ENCODE results near the gene RASA2. TPM values are rescaled to one million over a fixed set of nuclear protein-coding genes. Genes with fewer than 3 reads are reported as not detected.

Gene RASA2
- total RNA-seq, 6 experiments from 2014 or later = 12.6 to 17.7 (median 14.5) TPM

DNA sequence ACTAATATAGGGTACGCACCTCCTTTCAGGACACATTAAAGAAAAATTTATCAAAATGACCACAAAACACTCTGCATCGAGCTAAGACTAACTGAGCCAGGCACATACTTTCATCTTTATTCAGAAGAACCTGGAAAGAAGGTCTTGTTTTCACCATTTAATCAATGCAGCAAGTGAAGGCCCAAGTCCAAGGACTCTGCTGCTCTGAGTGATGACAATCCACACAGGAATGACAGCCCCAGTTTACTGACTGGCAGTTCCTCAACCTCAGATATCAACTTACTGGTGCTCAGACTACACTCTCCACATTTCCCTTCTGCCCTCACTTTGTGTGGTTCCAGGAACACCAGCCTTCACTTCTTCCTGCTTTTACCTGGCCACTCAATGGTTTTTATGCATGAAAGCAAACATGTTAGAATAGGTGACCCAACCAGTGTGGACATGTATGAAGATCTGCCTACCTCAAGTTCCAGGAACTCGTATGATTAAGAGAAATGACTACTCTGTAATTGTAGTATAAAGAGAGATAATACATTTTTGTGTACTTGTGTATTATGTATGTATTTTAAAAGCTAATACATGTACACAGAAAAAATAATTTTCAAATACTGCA is 29.1 kb upstream of the RASA2 start:
- Mint-ChIP-seq H3K36me3 (ENCODE audit: low read depth) (peaks cover 4% of the 10 kb centered on the region; the same call in 1 of the 2 replicates), H3K27ac (peak overlapping the region; percentile 97), H3K4me3 (peak overlapping the region; percentile 87), H3K4me1 (ENCODE audit: low read depth) (peaks cover 66% of the 10 kb centered on the region), H3K27me3 (ENCODE audit: insufficient read depth) (peaks cover 4% of the 10 kb centered on the region), H3K9me3 (no peaks in the 10 kb centered on the region)
- TF ChIP-seq, protein P1, sequence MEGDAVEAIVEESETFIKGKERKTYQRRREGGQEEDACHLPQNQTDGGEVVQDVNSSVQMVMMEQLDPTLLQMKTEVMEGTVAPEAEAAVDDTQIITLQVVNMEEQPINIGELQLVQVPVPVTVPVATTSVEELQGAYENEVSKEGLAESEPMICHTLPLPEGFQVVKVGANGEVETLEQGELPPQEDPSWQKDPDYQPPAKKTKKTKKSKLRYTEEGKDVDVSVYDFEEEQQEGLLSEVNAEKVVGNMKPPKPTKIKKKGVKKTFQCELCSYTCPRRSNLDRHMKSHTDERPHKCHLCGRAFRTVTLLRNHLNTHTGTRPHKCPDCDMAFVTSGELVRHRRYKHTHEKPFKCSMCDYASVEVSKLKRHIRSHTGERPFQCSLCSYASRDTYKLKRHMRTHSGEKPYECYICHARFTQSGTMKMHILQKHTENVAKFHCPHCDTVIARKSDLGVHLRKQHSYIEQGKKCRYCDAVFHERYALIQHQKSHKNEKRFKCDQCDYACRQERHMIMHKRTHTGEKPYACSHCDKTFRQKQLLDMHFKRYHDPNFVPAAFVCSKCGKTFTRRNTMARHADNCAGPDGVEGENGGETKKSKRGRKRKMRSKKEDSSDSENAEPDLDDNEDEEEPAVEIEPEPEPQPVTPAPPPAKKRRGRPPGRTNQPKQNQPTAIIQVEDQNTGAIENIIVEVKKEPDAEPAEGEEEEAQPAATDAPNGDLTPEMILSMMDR (IDR thresholded peaks at IDR 0.05) = no peak
- DNase-seq = peak; percentile 37

DNA sequence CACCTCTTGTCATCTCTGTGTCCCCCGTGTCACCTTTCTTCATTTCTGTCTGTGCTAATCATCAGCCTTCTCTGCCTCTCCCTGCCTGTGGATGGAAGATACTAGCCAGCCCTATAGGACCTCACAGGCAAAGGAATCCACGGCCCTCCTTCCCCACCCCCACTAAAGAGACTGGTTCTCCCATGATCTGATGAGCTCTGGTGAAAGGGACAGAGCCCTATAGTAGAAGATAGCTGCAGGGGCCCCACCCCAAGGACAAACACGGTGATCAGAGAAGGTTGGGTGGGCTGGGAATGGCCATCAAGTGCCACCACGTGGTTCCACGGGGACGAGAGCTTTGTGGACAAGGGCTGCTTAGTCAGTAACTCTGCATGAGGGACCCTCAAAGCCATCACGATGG is 27.8 kb upstream of the RASA2 start:
- Mint-ChIP-seq H3K27me3 (ENCODE audit: insufficient read depth) (peaks cover 4% of the 10 kb centered on the region), H3K36me3 (ENCODE audit: low read depth) (peaks cover 7% of the 10 kb centered on the region; the same call in 1 of the 2 replicates), H3K27ac (peak overlapping the region; percentile 48), H3K4me1 (ENCODE audit: low read depth) (peaks cover 62% of the 10 kb centered on the region), H3K4me3 (no peak overlapping the region), H3K9me3 (no peaks in the 10 kb centered on the region)
- no peak for DNase-seq
- TF ChIP-seq, protein P1 (IDR thresholded peaks at IDR 0.05) = no peak

DNA sequence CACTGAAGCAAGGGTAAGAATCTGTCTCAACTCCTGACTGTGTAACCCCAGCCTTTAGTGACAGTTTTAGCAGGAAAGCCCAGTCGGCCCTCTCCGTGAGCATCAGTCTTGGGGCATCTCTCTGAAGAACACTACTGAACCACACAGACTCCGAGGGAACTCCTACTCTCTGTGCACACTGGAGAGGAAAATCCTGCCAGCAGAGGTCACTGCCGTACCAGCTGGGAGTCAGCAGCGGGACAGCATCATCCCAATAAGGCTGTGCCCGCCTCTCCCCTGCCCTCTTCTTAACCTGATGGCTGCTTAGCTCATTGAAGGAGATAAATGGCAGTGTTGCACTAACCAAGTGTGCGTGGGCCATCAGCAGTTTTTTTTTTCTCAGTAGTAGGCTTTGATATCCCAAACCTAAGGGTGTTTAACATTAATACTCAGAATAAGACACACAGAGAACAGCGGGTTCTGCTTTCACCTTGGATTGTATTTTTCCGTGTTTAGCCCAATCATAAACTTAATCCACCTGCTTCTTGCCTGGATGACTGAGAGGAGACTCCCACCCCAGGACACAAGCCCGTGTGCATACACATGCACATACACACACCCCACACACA is 26.6 kb upstream of the RASA2 start:
- peaks cover 60% of the 10 kb centered on the region for H3K4me1 Mint-ChIP-seq (ENCODE audit: low read depth)
- H3K9me3 Mint-ChIP-seq = no peaks in the 10 kb centered on the region
- H3K4me3 Mint-ChIP-seq = no peak overlapping the region
- H3K36me3 Mint-ChIP-seq (ENCODE audit: low read depth) = peaks cover 6% of the 10 kb centered on the region; the same call in 1 of the 2 replicates
- peak; percentile 82 for DNase-seq
- H3K27ac Mint-ChIP-seq = peak overlapping the region; percentile 19; the same call in 1 of the 2 replicates
- TF ChIP-seq, protein P1 (IDR thresholded peaks at IDR 0.05) = peak; percentile 94
- H3K27me3 Mint-ChIP-seq (ENCODE audit: insufficient read depth) = peaks cover 4% of the 10 kb centered on the region

DNA sequence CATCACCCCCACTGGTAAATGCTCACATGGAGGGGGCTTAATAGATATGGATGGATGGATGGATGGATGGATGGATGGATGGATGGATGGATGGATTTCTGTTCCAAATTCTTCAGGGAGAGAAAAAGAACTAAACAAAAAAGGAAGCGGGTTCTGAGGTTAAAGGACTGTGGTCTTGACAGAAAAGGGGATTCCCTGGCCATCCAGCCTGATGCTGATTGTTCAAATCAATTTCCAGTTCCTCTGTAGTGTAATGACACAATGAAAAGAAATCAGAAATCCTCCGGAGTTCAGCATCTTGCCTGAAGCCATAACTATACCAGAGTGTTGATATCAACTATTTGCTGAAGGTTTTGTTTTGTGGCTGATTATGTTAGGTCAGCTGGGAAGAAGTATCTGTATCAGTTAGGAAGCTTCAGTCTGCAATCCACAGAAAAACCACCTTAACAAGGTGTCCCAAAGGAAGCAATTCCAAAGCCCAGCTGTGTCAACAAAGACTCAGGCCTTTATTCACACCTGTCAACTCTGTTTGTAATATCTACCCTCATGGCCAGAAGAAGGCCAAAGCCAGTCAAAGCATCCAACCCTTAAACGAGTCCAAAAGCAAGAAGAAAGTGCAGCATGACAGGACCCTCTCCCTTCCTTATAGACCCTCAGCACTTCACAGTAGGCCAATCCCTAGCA is 24.5 kb upstream of the RASA2 start:
- H3K4me3 Mint-ChIP-seq = no peak overlapping the region
- TF ChIP-seq, protein P1 (IDR thresholded peaks at IDR 0.05) = no peak
- peaks cover 2% of the 10 kb centered on the region for H3K27me3 Mint-ChIP-seq (ENCODE audit: insufficient read depth)
- H3K9me3 Mint-ChIP-seq = no peaks in the 10 kb centered on the region
- no peak for DNase-seq
- H3K4me1 Mint-ChIP-seq (ENCODE audit: low read depth) = peaks cover 44% of the 10 kb centered on the region
- H3K36me3 Mint-ChIP-seq (ENCODE audit: low read depth) = peaks cover 6% of the 10 kb centered on the region; the same call in 1 of the 2 replicates
- no peak overlapping the region for H3K27ac Mint-ChIP-seq

DNA sequence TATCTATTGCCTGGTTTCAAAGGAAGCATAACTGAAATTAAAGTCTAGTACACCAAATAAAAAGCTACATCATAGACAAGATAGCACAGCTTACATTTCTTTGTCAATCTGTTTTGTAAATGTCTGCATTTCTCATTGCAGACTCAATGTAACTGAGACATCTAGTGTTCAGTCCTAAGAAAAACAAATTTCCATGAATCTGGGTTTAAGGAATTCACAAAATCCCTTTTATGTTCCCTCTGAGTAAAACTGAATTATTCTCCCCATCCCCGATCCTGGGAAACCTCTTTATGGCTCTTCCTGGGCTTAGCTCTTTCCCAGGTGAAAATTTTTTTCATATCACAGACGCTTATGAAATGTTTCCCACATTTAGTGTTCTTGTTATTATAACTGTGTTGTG is 21.6 kb upstream of the RASA2 start:
- Mint-ChIP-seq H3K36me3 (ENCODE audit: low read depth) (peaks cover 11% of the 10 kb centered on the region), H3K4me1 (ENCODE audit: low read depth) (peaks cover 32% of the 10 kb centered on the region), H3K9me3 (no peaks in the 10 kb centered on the region), H3K27me3 (ENCODE audit: insufficient read depth) (peaks cover 2% of the 10 kb centered on the region), H3K4me3 (no peak overlapping the region), H3K27ac (peak overlapping the region; percentile 59)
- no peak for DNase-seq
- TF ChIP-seq, protein P1 (IDR thresholded peaks at IDR 0.05) = peak; percentile 69

All from HFFc6 (cell line).